ENCODE results near the gene CSNK2B.
A peak's percentile ranks its signal among the peaks of the same experiment; 100 is the strongest.

CSNK2B gene

DNA sequence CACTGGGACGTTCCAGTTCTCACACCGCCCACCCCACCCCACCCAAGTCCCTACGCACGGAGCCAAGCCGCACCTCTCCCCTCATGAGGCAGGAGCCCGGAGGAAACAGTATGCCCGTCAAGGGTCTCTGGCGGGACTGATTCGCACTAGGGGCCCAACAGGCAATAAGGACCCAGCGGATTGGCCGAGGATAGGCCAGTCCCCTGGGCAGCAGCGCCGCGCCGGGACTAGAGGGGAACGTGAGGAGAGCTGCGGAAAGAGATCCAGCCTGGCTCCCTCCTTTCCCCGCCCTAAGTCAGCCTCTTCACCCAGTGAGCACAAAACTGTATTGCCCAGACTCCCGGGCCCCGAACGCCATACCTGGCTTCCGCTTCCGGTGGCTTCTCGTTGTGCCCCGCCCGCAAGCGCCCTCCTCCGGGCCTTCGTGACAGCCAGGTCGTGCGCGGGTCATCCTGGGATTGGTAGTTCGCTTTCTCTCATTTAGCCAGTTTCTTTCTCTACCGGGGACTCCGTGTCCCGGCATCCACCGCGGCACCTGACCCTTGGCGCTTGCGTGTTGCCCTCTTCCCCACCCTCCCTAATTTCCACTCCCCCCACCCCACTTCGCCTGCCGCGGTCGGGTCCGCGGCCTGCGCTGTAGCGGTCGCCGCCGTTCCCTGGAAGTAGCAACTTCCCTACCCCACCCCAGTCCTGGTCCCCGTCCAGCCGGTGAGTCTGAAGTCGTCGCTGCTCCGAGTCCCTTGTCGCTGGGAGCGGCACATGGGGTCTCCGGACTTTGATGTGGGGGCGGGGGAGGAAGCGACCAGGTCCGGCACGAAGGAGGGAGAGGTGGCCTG is at the start of gene CSNK2B:
Gene CSNK2B, plus strand, starts transcription at position 580 of the 836 bp plus-strand sequence. CDS start 752 bp downstream, outside the sequence.
- peak; percentile 96 for DNase-seq

- no peak for DNase-seq
Measured at GRCh38 chr6:31617010-31617409, 48.9 kb upstream of the CSNK2B start.

DNA sequence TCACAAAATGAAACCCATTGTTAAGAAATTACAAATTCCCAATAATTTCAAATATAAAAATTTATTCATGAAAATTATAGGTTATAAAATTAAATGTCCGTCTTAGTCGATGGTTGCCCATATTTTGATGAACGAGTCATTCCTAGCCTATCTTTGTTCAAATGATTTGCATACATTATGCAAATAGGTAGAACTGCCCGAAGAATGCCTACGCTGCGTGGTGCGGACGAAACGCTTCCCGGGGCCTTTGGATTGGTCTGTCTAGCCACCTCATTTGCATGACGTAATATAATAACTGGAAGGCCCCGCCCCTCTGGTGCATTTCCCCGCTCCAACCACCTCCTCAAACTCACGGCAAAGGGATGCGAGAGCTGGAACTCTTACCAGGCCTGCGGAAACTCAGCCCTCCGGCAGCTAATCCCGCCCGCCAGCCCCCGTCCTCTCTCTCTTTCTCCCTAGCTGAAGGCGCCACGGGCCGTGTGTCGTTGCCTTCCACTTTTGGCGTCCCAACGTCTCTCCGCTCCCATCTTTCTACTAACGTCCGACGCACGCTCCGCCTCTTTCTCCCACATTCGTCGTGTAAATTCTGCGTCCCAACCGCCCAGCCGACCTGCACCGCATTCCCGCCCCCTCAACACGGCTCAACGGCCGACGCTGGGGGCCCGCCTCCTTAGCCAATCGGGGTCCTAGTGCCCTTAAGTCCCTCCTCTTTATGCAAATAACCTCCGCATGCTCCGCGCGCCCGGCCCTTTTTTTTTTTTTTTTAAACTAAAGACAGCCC is 45.9 kb upstream of the CSNK2B start:
- peak; percentile 96 for DNase-seq

- DNase-seq: peak; percentile 61
Measured at GRCh38 chr6:31620586-31621319, 45.1 kb upstream of the CSNK2B start, which contains the start of gene PRRC2A. Gene PRRC2A, plus strand, starts transcription at chr6:31620715. Its CDS starts 2,075 bp downstream, at chr6:31622790.

DNA sequence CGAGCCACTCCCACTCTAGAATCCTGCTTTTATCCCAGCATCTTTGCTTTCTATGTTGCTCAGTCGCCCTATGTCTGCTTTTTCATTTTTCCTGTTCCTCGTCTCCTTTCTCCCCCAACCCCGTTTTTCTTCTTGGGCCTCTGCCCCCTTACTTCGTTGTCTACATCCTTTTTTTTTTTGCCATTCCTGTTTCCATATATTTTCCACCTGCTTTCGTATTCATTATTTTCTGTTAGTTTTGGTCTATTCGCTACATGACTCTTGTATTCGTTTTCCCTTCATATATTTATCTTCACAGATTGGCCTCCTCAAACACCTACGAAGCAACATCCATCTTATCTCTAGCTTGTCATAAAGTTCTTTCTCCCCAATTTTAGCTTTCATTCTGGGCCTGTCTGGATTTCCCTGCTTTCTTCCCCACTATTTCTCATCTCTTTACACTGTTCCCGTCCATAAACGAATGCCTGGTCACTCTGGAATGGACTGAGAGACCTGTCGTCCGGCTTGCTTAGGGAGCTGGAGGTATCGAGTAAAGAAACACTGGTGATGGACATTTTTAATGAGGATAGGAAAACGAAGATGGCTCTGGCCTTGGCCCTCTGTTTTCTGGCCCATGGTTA is 44.5 kb upstream of the CSNK2B start:
- no peak for DNase-seq

DNA sequence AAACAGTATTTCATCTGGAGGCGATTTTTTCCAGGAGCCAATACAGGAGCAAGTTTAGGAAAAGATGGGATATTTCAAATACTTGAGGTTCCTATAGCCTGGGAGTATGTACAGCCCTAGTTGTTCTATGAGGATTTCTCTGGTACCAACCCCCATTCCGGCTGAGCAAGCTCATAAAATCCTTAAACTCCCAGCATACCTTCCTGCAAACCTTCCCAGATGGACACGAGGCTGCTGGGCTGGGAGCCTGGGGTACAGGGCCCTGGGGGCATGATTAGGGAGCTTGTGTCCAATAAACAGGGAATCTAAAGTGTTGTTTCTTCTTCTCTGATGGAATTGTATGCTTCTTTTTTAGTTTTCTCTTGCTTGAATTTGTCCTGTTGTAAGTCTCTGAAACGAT is 43.9 kb upstream of the CSNK2B start:
- no peak for DNase-seq

GRCh38 chr6:31622684-31623091 is 43.2 kb upstream of the CSNK2B start:
- no peak for DNase-seq

GRCh38 chr6:31624070-31624469 is 41.8 kb upstream of the CSNK2B start:
- DNase-seq: no peak

- DNase-seq: no peak
Measured at GRCh38 chr6:31626952-31627351, 38.9 kb upstream of the CSNK2B start.

DNA sequence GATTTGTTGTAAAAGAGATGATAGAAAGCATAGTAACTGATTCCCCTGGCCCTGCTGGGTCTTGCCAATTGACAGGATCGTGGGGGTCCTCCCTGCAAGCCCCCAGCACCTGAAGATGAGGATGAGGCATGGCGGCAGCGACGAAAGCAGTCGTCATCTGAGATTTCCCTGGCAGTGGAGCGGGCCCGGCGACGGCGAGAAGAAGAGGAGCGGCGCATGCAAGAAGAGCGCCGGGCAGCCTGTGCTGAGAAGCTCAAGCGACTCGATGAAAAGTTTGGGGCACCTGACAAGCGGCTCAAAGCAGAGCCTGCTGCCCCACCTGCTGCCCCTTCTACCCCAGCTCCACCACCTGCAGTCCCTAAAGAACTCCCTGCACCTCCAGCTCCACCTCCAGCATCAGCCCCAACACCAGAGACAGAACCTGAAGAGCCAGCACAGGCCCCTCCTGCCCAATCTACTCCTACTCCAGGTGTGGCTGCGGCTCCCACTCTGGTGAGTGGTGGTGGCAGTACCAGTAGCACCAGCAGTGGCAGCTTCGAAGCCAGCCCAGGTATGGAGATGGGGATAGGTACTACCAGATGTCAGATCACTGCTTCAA is 38.1 kb upstream of the CSNK2B start:
- no peak for DNase-seq

- no peak for DNase-seq
Measured at GRCh38 chr6:31629014-31629413, 36.9 kb upstream of the CSNK2B start.

GRCh38 chr6:31630177-31630934 is 35.5 kb upstream of the CSNK2B start:
- DNase-seq: no peak

DNA sequence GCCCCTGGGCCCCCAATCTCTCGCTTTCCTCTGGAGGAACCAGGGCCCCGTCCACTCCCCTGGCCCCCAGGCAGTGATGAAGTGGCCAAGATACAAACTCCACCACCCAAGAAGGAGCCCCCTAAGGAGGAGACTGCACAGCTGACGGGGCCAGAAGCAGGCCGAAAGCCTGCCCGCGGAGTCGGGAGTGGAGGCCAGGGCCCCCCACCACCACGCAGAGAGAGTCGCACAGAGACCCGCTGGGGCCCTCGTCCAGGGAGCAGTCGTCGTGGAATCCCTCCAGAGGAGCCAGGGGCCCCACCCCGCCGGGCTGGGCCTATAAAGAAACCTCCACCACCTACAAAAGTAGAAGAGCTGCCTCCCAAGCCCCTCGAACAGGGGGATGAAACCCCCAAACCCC is 34.7 kb upstream of the CSNK2B start:
- no peak for DNase-seq

DNA sequence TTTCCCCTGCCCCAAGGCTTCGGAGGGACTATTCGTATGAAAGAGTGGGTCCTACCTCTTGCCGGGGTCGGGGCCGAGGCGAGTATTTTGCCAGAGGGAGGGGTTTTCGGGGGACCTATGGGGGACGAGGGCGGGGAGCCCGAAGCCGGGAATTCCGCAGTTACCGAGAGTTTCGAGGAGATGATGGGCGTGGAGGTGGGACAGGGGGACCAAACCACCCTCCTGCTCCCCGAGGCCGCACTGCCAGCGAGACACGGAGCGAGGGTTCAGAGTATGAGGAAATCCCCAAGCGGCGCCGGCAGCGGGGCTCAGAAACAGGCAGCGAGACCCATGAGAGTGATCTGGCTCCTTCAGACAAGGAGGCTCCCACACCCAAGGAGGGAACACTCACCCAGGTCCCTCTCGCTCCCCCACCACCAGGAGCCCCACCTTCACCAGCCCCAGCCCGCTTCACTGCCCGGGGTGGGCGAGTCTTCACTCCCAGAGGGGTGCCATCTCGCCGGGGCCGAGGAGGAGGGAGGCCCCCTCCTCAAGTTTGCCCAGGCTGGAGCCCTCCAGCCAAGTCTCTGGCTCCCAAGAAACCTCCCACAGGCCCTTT is 34.1 kb upstream of the CSNK2B start:
- no peak for DNase-seq

- DNase-seq: no peak
Measured at GRCh38 chr6:31632279-31632946, 33.5 kb upstream of the CSNK2B start.

DNA sequence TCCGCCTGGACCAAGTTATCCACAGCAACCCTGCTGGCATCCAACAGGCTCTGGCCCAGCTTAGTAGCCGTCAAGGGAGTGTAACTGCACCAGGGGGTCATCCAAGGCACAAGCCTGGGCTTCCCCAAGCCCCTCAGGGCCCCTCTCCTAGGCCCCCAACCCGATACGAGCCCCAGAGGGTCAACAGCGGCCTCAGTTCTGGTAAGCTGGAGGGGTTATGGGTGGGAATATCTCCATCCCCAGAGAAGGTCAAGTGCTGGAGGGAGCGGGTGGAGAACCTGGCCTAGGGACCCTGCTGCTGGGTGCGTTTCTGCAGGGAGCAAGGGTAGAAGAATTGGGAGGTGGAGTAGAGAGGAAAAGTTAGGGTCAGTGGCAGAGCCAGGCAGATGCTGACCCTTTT is 32.4 kb upstream of the CSNK2B start:
- no peak for DNase-seq

- DNase-seq: no peak
Measured at GRCh38 chr6:31634131-31634530, 31.7 kb upstream of the CSNK2B start.

GRCh38 chr6:31634969-31635575 is 30.8 kb upstream of the CSNK2B start:
- DNase-seq: no peak

DNA sequence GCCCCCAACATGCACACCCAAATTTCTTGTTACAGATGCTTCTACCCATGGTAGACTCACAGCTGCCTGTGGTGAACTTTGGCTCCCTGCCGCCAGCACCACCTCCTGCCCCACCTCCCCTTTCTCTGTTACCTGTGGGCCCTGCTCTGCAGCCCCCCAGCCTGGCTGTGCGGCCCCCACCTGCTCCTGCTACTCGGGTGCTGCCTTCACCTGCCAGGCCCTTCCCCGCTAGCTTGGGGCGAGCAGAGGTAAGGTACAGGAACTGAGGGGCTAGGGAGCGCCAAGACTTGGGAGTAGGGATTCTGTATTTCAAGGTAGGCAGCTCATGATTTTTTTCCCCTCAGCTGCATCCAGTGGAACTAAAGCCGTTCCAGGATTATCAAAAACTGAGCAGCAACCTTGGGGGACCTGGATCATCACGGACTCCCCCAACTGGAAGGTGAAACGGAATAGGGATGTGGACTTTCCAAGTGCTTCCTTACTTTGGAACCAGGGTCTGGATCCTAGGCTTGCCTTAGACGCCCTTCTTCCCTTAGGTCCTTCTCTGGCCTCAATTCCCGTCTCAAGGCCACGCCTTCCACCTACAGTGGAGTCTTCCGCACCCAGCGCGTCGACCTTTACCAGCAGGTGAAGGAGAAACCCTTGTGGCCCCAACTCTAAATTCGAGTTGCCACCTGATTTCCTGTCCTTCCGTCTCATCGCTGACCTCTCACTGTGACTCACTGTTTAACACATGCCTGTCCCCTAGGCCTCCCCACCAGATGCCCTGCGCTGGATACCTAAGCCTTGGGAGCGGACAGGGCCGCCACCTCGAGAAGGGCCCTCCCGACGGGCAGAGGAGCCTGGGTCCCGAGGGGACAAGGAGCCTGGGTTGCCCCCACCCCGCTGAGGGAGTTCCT is 28.9 kb upstream of the CSNK2B start:
- DNase-seq: no peak

Measured in NCI-H1694 treated with DMSO at 0.1 percent for 48 hours (cell line).